ENCODE measurements around the gene TMEM135. TPM values are rescaled to one million over a fixed set of nuclear protein-coding genes. Genes with fewer than 3 reads are reported as not detected.
"Not testable (repeated sequence)": the region's sequence is repeated elsewhere in the genome, so short reads cannot be mapped to it uniquely, and the experiment has no call there.

Gene TMEM135
- total RNA-seq, 1 donor from 2014 or later = 38.1 TPM

- no peaks in the 10 kb centered on the region for H3K9me3 Mint-ChIP-seq (ENCODE audit: unreplicated experiment)
- no peaks in the 10 kb centered on the region for H3K4me1 Mint-ChIP-seq (ENCODE audit: low read depth, unreplicated experiment)
- TF ChIP-seq CTCF (IDR thresholded peaks at IDR 0.05; ENCODE audit: partially characterized antibody, unreplicated experiment) = no peak
- H3K27me3 Mint-ChIP-seq (ENCODE audit: unreplicated experiment) = no peaks in the 10 kb centered on the region
- H3K4me3 Mint-ChIP-seq (ENCODE audit: unreplicated experiment) = no peak overlapping the region
- peaks cover 4% of the 10 kb centered on the region for H3K36me3 Mint-ChIP-seq (ENCODE audit: unreplicated experiment)
- H3K27ac Mint-ChIP-seq (ENCODE audit: unreplicated experiment) = no peak overlapping the region
- DNase-seq = no peak
Measured at GRCh38 chr11:87092159-87092558, 54.4 kb downstream of the TMEM135 start.

GRCh38 chr11:87092567-87092966 lies 54.8 kb downstream of the TMEM135 start:
- no peak for TF ChIP-seq CTCF (IDR thresholded peaks at IDR 0.05; ENCODE audit: partially characterized antibody, unreplicated experiment)
- DNase-seq = no peak
- Mint-ChIP-seq H3K36me3 (ENCODE audit: unreplicated experiment) (peaks cover 4% of the 10 kb centered on the region), H3K27ac (ENCODE audit: unreplicated experiment) (no peak overlapping the region), H3K9me3 (ENCODE audit: unreplicated experiment) (no peaks in the 10 kb centered on the region), H3K4me3 (ENCODE audit: unreplicated experiment) (no peak overlapping the region), H3K27me3 (ENCODE audit: unreplicated experiment) (no peaks in the 10 kb centered on the region), H3K4me1 (ENCODE audit: low read depth, unreplicated experiment) (no peaks in the 10 kb centered on the region)

GRCh38 chr11:87097582-87097981 lies 59.8 kb downstream of the TMEM135 start:
- TF ChIP-seq CTCF (IDR thresholded peaks at IDR 0.05; ENCODE audit: partially characterized antibody, unreplicated experiment) = peak; percentile 76
- no peak overlapping the region for H3K27ac Mint-ChIP-seq (ENCODE audit: unreplicated experiment)
- no peak overlapping the region for H3K4me3 Mint-ChIP-seq (ENCODE audit: unreplicated experiment)
- DNase-seq = peak; percentile 53
- peaks cover 4% of the 10 kb centered on the region for H3K36me3 Mint-ChIP-seq (ENCODE audit: unreplicated experiment)
- no peaks in the 10 kb centered on the region for H3K9me3 Mint-ChIP-seq (ENCODE audit: unreplicated experiment)
- H3K4me1 Mint-ChIP-seq (ENCODE audit: low read depth, unreplicated experiment) = no peaks in the 10 kb centered on the region
- no peaks in the 10 kb centered on the region for H3K27me3 Mint-ChIP-seq (ENCODE audit: unreplicated experiment)

- Mint-ChIP-seq H3K36me3 (ENCODE audit: unreplicated experiment) (no peaks in the 10 kb centered on the region), H3K4me1 (ENCODE audit: low read depth, unreplicated experiment) (no peaks in the 10 kb centered on the region), H3K9me3 (ENCODE audit: unreplicated experiment) (no peaks in the 10 kb centered on the region), H3K4me3 (ENCODE audit: unreplicated experiment) (no peak overlapping the region), H3K27me3 (ENCODE audit: unreplicated experiment) (no peaks in the 10 kb centered on the region), H3K27ac (ENCODE audit: unreplicated experiment) (no peak overlapping the region)
- no peak for TF ChIP-seq CTCF (IDR thresholded peaks at IDR 0.05; ENCODE audit: partially characterized antibody, unreplicated experiment)
- no peak for DNase-seq
Measured at GRCh38 chr11:87101956-87102580, 64.3 kb downstream of the TMEM135 start.

GRCh38 chr11:87105826-87106225 lies 68.1 kb downstream of the TMEM135 start:
- not testable (repeated sequence) for H3K27me3 Mint-ChIP-seq (ENCODE audit: unreplicated experiment); H3K9me3 Mint-ChIP-seq (ENCODE audit: unreplicated experiment); H3K36me3 Mint-ChIP-seq (ENCODE audit: unreplicated experiment); H3K27ac Mint-ChIP-seq (ENCODE audit: unreplicated experiment); DNase-seq; H3K4me1 Mint-ChIP-seq (ENCODE audit: low read depth, unreplicated experiment); H3K4me3 Mint-ChIP-seq (ENCODE audit: unreplicated experiment)

GRCh38 chr11:87107379-87107778 lies 69.6 kb downstream of the TMEM135 start:
- not testable (repeated sequence) for DNase-seq; H3K4me3 Mint-ChIP-seq (ENCODE audit: unreplicated experiment); H3K4me1 Mint-ChIP-seq (ENCODE audit: low read depth, unreplicated experiment); H3K36me3 Mint-ChIP-seq (ENCODE audit: unreplicated experiment); H3K27ac Mint-ChIP-seq (ENCODE audit: unreplicated experiment); H3K27me3 Mint-ChIP-seq (ENCODE audit: unreplicated experiment); H3K9me3 Mint-ChIP-seq (ENCODE audit: unreplicated experiment)
